Measurements from ENCODE around the gene FGFRL1.

- TF ChIP-seq ZNF274 (IDR thresholded peaks at IDR 0.05; ENCODE audit: low read depth, low read length) = no peak
- TF ChIP-seq YY1 (IDR thresholded peaks at IDR 0.05; ENCODE audit: insufficient read depth, insufficient read length) = no peak
Observed at GRCh38 chr4:1062419-1062818, 51.0 kb downstream of the FGFRL1 start.
